Esophagus (tissue), 2 donors: ENCODE results near the gene CTNNA2. TPM values are rescaled to one million over a fixed set of nuclear protein-coding genes. Genes with fewer than 3 reads are reported as not detected.

Source experiments
- H3K27ac ChIP-seq, 2 donors: one replicate each; pipeline ENCODE4 v1.5.1; 2013; ENCODE audit warnings: low read depth in 2 of 2, mild to moderate bottlenecking in 2 of 2, inconsistent platforms in 1 of 2, low read length in 1 of 2, moderate library complexity in 1 of 2
- H3K27me3 ChIP-seq, 2 donors: one replicate each; pipeline ENCODE4 v1.6.1; 2013; ENCODE audit warnings: low read length in 2 of 2, control low read depth in 1 of 2, mild to moderate bottlenecking in 1 of 2; ENCODE audit not compliant: insufficient read depth in 2 of 2, control insufficient read depth in 1 of 2
- H3K36me3 ChIP-seq, 2 donors: one replicate each; pipeline ENCODE4 v1.6.1; 2013; ENCODE audit warnings: low read length in 1 of 2; ENCODE audit not compliant: control insufficient read depth in 2 of 2, insufficient read depth in 2 of 2
- H3K4me1 ChIP-seq, 2 donors: one replicate each; pipeline ENCODE4 v1.6.1; 2013; ENCODE audit warnings: low read length in 1 of 2; ENCODE audit not compliant: control insufficient read depth in 2 of 2, insufficient read depth in 2 of 2
- H3K4me3 ChIP-seq, 2 donors: one replicate each; pipeline ENCODE4 v1.5.1; 2013; ENCODE audit warnings: low read length in 2 of 2, mild to moderate bottlenecking in 2 of 2, low read depth in 1 of 2, moderate library complexity in 1 of 2
- H3K9me3 ChIP-seq, 2 donors: one replicate each; pipeline ENCODE4 v1.6.1; 2013; ENCODE audit warnings: mild to moderate bottlenecking in 2 of 2, low read depth in 1 of 2, low read length in 1 of 2, moderate library complexity in 1 of 2; ENCODE audit not compliant: control insufficient read depth in 2 of 2, insufficient read depth in 1 of 2
- WGBS, 2 donors: extraction: QIAGEN DNeasy Blood & Tissue Kit; methylation state at CpG; one replicate each; pipeline ENCODE4 v1.1.7; 2013; 5-methylcytosine and 5-hydroxymethylcytosine counted together
- polyA plus RNA-seq, 2 donors: library from polyadenylated mRNA; stranded (reverse); fragments of 200-250 nt; gene quantifications; one replicate each; pipeline ENCODE4 v1.2.3, GENCODE V29; 2013
- donor health status: healthy with polysubstance abuse.
- donor health status: Bipolar disorder and iron deficiency.

The CTNNA2 gene
- polyA plus RNA-seq, 2 donors, result 0.02 TPM; not detected in 1

- Histone ChIP-seq H3K4me3 (no peak overlapping the region), H3K9me3 (peaks cover 0 to 3% of the 10 kb centered on the region in 2 donors), H3K4me1 (no peaks in the 10 kb centered on the region), H3K36me3 (no peaks in the 10 kb centered on the region), H3K27ac (no peak overlapping the region), H3K27me3 (no peaks in the 10 kb centered on the region)
- WGBS, 2 donors, result 70 to 89% methylated on average over 1 of the region's 1 CpG
Observed at GRCh38 chr2:80393991-80394390, 881.1 kb downstream of the CTNNA2 start.

GRCh38 chr2:80395251-80395650 is 882.4 kb downstream of the CTNNA2 start:
- H3K27me3 ChIP-seq, result no peaks in the 10 kb centered on the region
- 85 to 86% methylated on average over 1 of the region's 1 CpG for WGBS, 2 donors

GRCh38 chr2:80396276-80396675 is 883.4 kb downstream of the CTNNA2 start:
- Histone ChIP-seq H3K4me1 (no peaks in the 10 kb centered on the region), H3K27me3 (no peaks in the 10 kb centered on the region), H3K36me3 (no peaks in the 10 kb centered on the region), H3K27ac (no peak overlapping the region), H3K9me3 (peaks cover 0 to 3% of the 10 kb centered on the region in 2 donors), H3K4me3 (no peak overlapping the region)

More at GRCh38 chr2:80395251-80395650, 882.4 kb downstream of the CTNNA2 start:
- H3K4me3 ChIP-seq, result no peak overlapping the region
- H3K4me1 ChIP-seq, result no peaks in the 10 kb centered on the region
- H3K27ac ChIP-seq, result no peak overlapping the region
- peaks cover 0 to 3% of the 10 kb centered on the region in 2 donors for H3K9me3 ChIP-seq
- H3K36me3 ChIP-seq, result no peaks in the 10 kb centered on the region

DNA sequence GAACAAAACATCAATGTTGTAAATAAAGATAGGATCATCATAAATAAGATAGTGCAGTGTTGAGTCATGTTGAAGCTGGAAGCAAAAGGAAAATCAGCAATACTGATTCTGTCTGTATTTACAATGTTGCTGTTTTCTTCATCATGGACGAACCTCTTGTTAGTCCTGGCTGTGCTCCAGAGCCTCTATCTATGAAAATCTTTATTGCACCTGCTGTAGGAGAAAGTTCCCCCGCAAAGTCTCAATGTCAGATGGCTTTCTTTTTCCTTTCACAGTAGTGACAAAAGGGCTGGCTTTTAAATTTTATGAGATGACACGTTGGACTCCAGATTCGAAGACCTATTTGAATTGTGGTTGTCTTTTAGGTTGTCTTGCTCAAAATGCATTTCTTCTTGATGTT is 890.2 kb downstream of the CTNNA2 start:
- Histone ChIP-seq H3K36me3 (no peaks in the 10 kb centered on the region), H3K4me1 (no peaks in the 10 kb centered on the region), H3K27ac (no peak overlapping the region), H3K27me3 (no peaks in the 10 kb centered on the region), H3K4me3 (no peak overlapping the region), H3K9me3 (no peaks in the 10 kb centered on the region)
- WGBS, 2 donors, result 66 to 77% methylated on average over 4 of the region's 4 CpGs

- 82 to 84% methylated on average over 4 of the region's 4 CpGs for WGBS, 2 donors
- no peaks in the 10 kb centered on the region for H3K9me3 ChIP-seq
Observed at GRCh38 chr2:80407377-80407776, 894.5 kb downstream of the CTNNA2 start.

DNA sequence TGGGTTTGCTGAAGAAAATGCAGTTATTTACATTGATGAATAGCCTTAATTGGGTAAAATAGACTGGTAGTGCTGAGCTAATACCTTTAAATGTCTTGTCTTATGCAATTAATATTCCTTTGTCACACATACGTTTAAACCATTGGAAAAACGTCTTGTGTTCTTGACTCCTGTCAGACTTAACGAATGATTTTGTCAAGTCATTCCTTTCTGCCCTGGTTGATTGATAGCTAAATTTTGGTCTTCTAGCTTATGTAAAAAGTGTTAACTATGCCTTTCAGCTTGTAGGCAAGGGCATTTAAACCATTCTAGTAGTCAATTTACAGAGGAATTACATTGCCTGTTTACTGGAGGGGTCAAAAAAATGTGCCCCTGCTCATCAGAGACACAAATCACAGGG is 897.5 kb downstream of the CTNNA2 start:
- H3K4me1 ChIP-seq, result no peaks in the 10 kb centered on the region
- no peaks in the 10 kb centered on the region for H3K27me3 ChIP-seq
- no peak overlapping the region for H3K27ac ChIP-seq
- WGBS, 2 donors, result 45 to 54% methylated on average over 3 of the region's 3 CpGs
- H3K9me3 ChIP-seq, result peaks cover 0 to 4% of the 10 kb centered on the region in 2 donors
- H3K36me3 ChIP-seq, result no peaks in the 10 kb centered on the region
- no peak overlapping the region for H3K4me3 ChIP-seq

More at GRCh38 chr2:80407377-80407776, 894.5 kb downstream of the CTNNA2 start:
- H3K36me3 ChIP-seq, result no peaks in the 10 kb centered on the region
- H3K27ac ChIP-seq, result no peak overlapping the region
- H3K4me3 ChIP-seq, result no peak overlapping the region
- H3K4me1 ChIP-seq, result no peaks in the 10 kb centered on the region
- H3K27me3 ChIP-seq, result no peaks in the 10 kb centered on the region

DNA sequence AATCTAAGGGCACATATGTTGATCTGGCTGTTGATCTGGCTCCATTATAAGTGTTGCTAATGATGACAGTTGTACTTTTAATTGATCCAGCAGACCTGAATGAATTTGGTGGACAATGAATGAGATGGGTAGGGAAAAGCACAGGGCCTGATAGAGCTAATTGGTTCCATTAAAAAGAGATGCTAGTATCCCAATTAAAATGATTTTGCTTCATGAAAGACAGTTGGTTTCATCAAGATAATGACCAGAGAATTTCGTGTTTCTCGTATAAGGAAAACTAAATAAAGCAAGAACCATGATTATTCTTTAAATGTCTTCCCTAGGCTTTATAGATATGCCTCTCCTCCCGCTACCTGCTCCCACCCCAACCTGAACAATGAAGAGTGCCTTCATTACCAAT is 900.3 kb downstream of the CTNNA2 start:
- no peaks in the 10 kb centered on the region for H3K36me3 ChIP-seq
- H3K27ac ChIP-seq, result no peak overlapping the region
- 78 to 86% methylated on average over 3 of the region's 3 CpGs for WGBS, 2 donors
- H3K4me1 ChIP-seq, result no peaks in the 10 kb centered on the region
- no peaks in the 10 kb centered on the region for H3K27me3 ChIP-seq
- peaks cover 0 to 4% of the 10 kb centered on the region in 2 donors for H3K9me3 ChIP-seq
- no peak overlapping the region for H3K4me3 ChIP-seq

DNA sequence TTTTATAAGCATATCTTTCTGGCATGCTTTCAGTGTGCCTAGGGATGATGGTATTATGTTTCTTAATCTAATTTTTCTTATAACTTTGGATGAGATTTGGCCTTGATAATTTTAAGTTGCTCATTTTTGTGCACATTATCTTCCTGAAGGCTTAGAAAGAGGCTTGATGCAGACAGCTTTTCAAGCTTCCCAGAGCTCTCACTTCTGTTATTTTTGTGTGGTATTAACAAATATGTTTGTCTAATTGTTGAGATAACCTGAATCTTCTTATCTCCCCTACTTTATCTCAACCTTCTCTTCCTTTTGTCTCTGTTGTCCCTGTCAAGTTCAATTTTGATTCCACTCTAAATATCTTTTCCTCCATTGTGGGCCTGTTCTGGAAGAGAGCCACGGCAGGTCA is 904.9 kb downstream of the CTNNA2 start:
- H3K27ac ChIP-seq, result no peak overlapping the region
- peaks cover 0 to under 1% of the 10 kb centered on the region in 2 donors for H3K9me3 ChIP-seq
- WGBS, 2 donors, result 87 to 91% methylated on average over 1 of the region's 1 CpG

DNA sequence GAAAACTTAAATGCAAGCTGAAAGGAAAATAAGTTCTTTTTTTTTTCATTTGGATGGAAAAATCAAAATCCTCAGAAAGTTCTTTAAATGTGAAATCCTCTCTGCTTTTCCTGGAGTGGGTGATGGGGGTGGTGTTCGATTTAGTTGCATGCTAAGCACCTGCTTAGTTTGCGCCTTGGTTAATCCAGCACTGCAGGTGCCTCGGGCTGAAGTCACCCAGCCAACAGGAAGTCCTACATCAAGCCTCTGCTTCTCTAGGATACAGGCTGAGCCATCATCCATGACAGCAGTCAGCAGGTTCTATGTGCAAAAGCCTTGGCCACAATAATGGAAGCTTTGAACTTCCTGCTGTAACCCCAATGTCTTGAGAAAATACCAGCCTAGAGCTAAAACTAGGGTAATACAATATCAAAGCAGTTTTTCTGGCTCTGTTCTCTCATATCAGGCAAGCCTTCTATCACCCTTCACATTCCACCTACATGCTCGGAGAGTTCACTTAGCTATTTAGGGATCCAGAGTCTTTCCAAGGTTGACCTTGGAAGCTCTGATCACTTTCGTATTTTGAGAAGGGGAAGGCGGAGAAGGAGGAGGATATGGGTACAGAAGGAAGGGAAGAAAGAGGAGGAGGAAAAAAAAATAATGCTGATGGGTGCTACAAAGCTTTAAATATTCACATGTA is 907.8 kb downstream of the CTNNA2 start:
- Histone ChIP-seq H3K9me3 (no peaks in the 10 kb centered on the region), H3K4me1 (no peaks in the 10 kb centered on the region), H3K27me3 (no peaks in the 10 kb centered on the region), H3K4me3 (no peak overlapping the region), H3K27ac (no peak overlapping the region), H3K36me3 (no peaks in the 10 kb centered on the region)
- 54 to 66% methylated on average over 6 of the region's 6 CpGs for WGBS, 2 donors

More for the DNA sequence above, 904.9 kb downstream of the CTNNA2 start:
- no peak overlapping the region for H3K4me3 ChIP-seq
- H3K27me3 ChIP-seq, result no peaks in the 10 kb centered on the region
- no peaks in the 10 kb centered on the region for H3K36me3 ChIP-seq
- H3K4me1 ChIP-seq, result no peaks in the 10 kb centered on the region

DNA sequence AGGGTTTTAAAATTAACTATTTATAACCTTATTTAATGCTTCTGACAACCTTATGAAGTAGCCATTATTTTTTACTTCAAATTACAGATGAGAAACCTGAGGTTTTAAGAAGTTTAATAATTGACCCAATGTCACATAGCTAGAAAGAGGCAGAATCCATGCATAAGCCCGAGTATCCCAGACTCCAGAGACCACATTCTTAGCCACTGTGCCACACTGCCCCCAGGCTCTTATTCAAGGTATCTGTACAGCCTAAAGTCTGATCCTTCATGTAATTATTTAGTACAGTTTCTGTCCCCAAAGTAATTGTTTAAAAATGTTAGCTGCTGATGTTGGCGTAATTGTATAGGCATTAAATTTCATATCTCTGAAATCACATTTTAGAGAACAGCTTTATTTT is 916.4 kb downstream of the CTNNA2 start:
- Histone ChIP-seq H3K27me3 (no peaks in the 10 kb centered on the region), H3K4me3 (no peak overlapping the region), H3K4me1 (no peaks in the 10 kb centered on the region), H3K27ac (no peak overlapping the region), H3K36me3 (no peaks in the 10 kb centered on the region), H3K9me3 (peaks cover 0 to 5% of the 10 kb centered on the region in 2 donors)
- 77 to 81% methylated on average over 2 of the region's 2 CpGs for WGBS, 2 donors
